ENCODE data around the gene DPY19L1. TPM values are rescaled to one million over a fixed set of nuclear protein-coding genes. Genes with fewer than 3 reads are reported as not detected.
A peak's percentile ranks its signal among the peaks of the same experiment; 100 is the strongest.
"Not testable (repeated sequence)": the region's sequence is repeated elsewhere in the genome, so short reads cannot be mapped to it uniquely, and the experiment has no call there.

DPY19L1 gene
- total RNA-seq, 1 experiment from 2014 or later: 159 TPM

- DNase-seq (ENCODE audit: extremely low read depth, low read depth): not testable (repeated sequence)
Observed at GRCh38 chr7:34996423-34997090, 40.7 kb downstream of the DPY19L1 start.

DNA sequence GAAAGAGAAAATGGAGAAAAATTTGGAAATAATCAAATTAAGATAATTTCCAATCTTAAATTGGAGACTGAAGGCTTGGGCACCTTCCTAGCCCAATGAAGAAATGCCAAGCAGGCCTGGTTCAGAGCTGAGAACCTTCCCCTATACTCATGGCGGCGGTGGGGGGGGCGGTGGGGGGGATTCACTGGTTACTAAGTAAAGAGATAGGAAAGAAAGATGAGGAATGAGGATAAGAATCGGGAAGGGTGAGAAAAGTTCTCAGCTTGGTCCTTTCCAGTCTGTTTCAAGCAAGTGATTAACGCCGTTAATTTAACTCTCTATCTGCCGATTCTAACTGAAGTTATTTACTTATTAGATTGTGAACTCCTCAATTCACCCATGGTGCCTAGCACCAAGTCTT, 41.5 kb downstream of the DPY19L1 start:
- no peak for DNase-seq (ENCODE audit: extremely low read depth, low read depth)

GRCh38 chr7:34991938-34992840, 45.1 kb downstream of the DPY19L1 start:
- DNase-seq (ENCODE audit: extremely low read depth, low read depth): no peak

GRCh38 chr7:34988442-34989125, 48.7 kb downstream of the DPY19L1 start:
- DNase-seq (ENCODE audit: extremely low read depth, low read depth): not testable (repeated sequence)

- not testable (repeated sequence) for DNase-seq (ENCODE audit: extremely low read depth, low read depth)
Observed at GRCh38 chr7:34985155-34985554, 52.1 kb downstream of the DPY19L1 start.

DNA sequence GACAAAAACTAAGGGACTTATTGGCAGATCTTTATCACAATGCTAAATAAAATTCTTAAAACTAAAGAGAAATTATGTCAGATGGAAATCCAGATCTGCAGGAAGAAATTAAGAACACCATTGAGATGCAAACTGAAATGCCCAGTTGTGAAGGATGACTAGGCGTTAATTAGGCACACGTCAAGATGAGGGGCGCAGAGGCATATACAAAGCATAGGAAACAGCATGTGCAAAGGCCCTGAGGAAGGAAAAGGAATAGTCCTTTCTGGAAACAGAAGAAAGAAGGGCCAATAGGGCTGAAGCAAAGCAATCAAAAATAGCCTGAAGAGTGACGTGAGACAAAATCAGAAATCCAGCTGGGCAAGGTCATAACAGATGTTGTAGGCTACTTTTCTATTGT, 53.1 kb downstream of the DPY19L1 start:
- not testable (repeated sequence) for DNase-seq (ENCODE audit: extremely low read depth, low read depth)

GRCh38 chr7:34982371-34983019, 54.8 kb downstream of the DPY19L1 start:
- no peak for DNase-seq (ENCODE audit: extremely low read depth, low read depth)

DNA sequence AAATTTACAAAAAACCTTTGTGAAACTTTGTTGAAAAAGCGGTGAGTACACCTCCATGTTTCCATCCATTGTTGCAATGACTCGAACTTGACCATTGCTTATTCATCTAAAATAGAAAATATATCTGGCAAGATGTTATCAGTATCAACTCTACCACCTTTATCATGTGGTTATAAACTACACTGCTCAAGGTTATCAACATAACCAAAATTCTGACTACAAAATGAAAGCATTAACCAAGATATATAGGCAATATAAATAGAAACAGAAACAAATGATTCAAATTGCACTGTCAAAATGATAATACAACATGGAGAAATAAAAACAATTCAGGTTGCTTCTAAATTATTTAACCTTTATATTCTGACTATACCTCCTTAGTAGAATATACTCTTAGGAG, 58.2 kb downstream of the DPY19L1 start:
- not testable (repeated sequence) for DNase-seq (ENCODE audit: extremely low read depth, low read depth)

GRCh38 chr7:34973400-34973760, 63.9 kb downstream of the DPY19L1 start:
- DNase-seq (ENCODE audit: extremely low read depth, low read depth): no peak

DNA sequence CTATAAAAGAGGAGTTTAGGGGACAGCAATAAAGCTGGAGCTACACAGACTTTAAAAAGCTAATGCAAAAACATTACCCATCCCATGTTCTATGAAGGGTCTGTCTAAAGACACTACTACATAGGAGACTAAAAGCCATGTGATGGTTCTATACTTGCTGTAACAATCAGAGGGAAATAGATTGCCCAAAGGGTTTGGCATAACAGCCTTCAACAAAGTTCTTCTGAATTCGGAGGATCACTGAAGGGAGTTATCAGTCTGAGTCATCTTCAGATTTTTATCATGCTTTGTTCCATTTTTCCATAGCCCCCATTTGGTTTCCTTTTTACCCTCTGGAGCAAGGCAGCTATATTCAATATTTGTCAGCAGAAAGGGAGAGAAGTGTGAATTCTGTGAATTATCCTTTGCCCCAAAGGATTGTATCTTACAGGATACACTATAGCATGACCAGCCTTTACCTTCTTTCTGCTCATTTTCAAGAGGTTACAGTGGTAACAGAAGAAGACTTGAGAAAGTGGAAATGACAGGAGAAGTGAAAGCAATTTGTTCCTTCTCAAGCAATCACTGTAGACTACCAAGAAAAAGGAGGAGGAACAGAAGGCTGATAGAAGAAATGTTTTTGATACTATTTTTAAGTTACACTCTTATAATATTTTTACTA, 64.4 kb downstream of the DPY19L1 start:
- DNase-seq (ENCODE audit: extremely low read depth, low read depth): not testable (repeated sequence)

DNA sequence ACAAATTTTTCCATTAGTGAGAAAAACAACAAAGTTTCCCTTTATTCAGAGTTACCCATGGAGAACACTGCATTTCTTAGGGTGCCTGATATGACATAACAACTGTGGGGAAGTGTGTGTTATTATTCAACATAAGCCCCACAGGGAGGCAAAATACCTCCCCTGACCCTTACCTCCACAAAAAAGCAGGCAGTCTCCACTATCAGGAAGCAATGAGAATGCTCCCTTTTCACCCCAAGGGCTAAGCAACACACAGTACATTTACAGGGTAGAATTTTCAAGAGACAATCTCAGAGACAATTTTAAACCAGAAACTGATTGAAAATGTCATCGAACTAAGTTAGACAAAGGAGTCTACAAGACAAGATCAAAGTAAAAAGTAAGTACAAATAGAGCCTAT, 69.5 kb downstream of the DPY19L1 start:
- not testable (repeated sequence) for DNase-seq (ENCODE audit: extremely low read depth, low read depth)

- DNase-seq (ENCODE audit: extremely low read depth, low read depth): not testable (repeated sequence)
Observed at GRCh38 chr7:34966504-34966903, 70.8 kb downstream of the DPY19L1 start.

- no peak for DNase-seq (ENCODE audit: extremely low read depth, low read depth)
Observed at GRCh38 chr7:34958021-34958420, 79.3 kb downstream of the DPY19L1 start.

DNA sequence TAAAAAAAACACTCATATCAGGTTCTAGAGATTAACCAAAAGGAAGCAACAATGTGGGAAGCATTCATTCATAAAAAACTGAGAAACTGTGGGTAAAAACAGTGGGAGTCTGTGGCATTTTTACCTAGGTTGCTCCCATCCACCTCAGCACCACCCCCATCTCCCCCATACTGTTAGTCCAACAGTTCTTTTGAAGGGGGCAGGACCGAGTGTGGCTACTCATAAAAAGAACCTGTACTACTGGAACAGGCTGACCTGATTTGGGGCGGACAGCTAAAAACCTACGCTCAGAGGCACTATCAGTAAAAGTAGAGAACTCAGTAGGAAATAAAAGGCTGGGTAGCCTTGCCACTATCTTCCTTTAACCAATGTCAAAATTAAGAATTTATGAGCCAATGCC, 84.5 kb downstream of the DPY19L1 start:
- no peak for DNase-seq (ENCODE audit: extremely low read depth, low read depth)

GRCh38 chr7:34949361-34949760, 87.9 kb downstream of the DPY19L1 start:
- no peak for DNase-seq (ENCODE audit: extremely low read depth, low read depth)

- DNase-seq (ENCODE audit: extremely low read depth, low read depth): not testable (repeated sequence)
Observed at GRCh38 chr7:34947427-34947826, 89.9 kb downstream of the DPY19L1 start.

DNA sequence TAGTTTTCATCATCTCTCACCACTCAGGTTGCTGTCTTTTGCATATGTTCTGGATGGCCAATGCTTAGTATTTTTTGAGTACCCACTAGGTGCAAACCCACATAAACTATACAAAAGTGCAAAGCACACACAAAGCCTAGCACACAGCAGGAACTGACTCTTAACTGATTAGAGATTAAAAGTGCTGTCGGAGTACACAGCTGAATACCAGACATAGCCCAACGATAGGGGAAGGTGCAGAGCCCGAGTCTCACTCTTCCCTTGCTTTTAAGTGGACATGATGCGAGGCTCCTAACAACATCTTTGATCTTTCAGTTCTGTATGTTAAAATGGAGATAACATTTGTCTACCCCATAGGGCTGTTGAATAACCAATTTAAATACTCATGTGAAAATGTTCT, 90.8 kb downstream of the DPY19L1 start:
- DNase-seq (ENCODE audit: extremely low read depth, low read depth): no peak

DNA sequence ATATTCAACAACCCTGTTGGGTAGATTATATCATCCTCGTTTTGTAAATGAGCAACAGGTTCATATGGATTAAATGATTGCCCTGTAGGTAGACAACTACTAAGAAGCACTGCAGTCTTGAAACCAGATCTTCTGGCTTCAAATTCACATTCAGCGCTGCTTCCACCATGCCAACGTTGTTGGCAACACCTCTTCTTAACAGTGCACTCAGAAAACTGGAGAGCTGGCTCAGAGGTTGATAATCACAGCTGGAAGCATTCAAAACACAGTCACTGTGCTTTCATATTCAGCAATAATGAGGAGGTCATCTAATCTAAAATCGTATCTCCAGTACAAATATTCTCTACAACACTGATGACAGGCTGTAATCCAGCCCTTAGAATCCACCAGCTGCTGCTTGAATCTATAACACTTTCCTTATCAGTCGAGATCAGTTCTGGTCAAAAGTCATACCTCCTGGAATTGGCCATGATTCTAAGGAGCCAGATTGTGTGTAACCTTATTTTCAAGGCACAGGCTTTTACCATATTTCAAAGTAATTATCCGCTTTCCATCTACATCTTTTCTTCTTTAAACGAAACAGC, 91.3 kb downstream of the DPY19L1 start:
- not testable (repeated sequence) for DNase-seq (ENCODE audit: extremely low read depth, low read depth)

DNA sequence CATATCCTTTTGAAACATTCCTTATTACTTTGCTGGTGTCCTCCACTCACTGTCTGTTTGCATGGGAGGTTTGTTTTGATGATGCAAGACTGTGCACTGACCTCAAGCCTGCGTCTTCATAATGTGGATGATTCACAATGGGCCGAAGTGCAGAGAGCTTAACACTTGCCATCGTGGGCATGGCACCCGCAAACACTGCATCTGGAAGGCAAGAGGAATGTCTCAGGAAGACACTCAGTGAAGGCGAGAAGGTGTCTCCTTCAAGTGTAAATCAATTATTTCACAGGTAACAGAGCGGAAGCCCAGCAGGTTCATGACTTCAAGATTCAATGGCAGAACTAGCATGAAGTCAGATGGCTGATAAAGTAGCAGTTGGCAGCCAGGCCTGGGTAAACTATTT, 98.1 kb downstream of the DPY19L1 start:
- peak; percentile 96 for DNase-seq (ENCODE audit: extremely low read depth, low read depth)

DNA sequence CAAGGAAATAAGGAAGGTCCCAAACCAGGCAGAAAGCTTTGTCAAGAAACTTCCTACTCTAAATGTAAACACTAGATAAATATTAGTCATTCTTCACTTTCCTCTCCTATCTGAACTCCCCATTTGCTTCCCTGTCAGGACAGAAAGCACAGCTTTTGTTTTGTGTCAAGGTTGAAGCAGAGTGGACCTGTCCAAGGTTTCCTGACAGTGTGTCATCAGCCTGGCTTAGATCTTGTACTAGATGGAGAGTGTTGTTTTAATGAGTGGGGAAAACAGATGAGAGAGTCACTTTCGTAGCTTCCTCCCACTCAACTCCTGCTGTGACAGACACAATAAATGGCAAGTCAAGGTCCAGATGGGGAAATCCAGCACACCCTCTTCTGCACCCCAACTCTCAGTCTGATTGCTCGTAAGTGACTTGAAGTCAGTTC, 101.5 kb downstream of the DPY19L1 start:
- not testable (repeated sequence) for DNase-seq (ENCODE audit: extremely low read depth, low read depth)

Data from NCI-H460 (cell line).